ENCODE data around the gene LRRFIP1. TPM values are rescaled to one million over a fixed set of nuclear protein-coding genes. Genes with fewer than 3 reads are reported as not detected.

The LRRFIP1 gene
- total and polyA plus RNA-seq, 2 of the 13 experiments (the other 11 are each of a cell fraction or from before 2014, with no cell fraction given), result 15.9 to 40.5 TPM

DNA sequence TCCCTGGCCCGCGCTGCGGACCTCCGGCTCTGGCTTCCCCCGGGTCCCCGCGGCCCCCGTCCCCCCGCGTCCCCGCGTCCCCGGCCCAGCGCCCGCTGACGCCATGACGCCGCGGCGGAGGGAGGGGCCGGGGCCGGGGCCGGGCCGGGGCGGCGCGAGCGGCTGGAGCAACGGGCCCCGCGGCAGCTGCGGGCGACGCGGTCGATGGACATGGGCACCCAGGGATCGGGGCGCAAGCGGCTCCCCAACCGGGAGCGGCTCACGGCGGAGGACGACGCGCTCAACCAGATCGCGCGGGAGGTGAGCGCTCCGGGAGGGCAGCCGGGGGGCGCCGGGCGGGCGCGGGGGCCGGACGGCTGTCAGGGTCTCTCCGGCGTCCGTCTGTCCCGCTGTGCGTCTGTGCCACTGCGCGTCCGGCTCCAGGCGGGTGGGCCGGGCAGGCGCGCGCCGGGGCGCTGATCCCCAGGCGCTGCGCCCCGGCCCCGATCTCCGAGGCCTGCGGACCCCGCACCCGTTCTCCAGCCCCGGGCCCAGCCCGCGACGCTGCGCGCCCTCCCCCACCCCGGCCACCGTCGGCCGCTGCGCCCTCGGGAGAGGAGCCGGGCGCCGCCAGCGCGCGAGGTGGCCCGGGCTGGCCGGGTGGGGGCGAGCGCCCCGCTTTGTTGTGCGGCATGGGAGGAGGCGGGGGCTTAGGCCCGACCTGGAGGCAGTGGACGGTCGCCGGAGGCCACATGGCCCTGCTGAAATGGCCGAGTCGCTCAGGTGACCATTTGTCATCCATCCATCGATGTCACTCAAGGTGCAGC lies at the start of gene LRRFIP1 (continued):
- TF ChIP-seq, protein P1, sequence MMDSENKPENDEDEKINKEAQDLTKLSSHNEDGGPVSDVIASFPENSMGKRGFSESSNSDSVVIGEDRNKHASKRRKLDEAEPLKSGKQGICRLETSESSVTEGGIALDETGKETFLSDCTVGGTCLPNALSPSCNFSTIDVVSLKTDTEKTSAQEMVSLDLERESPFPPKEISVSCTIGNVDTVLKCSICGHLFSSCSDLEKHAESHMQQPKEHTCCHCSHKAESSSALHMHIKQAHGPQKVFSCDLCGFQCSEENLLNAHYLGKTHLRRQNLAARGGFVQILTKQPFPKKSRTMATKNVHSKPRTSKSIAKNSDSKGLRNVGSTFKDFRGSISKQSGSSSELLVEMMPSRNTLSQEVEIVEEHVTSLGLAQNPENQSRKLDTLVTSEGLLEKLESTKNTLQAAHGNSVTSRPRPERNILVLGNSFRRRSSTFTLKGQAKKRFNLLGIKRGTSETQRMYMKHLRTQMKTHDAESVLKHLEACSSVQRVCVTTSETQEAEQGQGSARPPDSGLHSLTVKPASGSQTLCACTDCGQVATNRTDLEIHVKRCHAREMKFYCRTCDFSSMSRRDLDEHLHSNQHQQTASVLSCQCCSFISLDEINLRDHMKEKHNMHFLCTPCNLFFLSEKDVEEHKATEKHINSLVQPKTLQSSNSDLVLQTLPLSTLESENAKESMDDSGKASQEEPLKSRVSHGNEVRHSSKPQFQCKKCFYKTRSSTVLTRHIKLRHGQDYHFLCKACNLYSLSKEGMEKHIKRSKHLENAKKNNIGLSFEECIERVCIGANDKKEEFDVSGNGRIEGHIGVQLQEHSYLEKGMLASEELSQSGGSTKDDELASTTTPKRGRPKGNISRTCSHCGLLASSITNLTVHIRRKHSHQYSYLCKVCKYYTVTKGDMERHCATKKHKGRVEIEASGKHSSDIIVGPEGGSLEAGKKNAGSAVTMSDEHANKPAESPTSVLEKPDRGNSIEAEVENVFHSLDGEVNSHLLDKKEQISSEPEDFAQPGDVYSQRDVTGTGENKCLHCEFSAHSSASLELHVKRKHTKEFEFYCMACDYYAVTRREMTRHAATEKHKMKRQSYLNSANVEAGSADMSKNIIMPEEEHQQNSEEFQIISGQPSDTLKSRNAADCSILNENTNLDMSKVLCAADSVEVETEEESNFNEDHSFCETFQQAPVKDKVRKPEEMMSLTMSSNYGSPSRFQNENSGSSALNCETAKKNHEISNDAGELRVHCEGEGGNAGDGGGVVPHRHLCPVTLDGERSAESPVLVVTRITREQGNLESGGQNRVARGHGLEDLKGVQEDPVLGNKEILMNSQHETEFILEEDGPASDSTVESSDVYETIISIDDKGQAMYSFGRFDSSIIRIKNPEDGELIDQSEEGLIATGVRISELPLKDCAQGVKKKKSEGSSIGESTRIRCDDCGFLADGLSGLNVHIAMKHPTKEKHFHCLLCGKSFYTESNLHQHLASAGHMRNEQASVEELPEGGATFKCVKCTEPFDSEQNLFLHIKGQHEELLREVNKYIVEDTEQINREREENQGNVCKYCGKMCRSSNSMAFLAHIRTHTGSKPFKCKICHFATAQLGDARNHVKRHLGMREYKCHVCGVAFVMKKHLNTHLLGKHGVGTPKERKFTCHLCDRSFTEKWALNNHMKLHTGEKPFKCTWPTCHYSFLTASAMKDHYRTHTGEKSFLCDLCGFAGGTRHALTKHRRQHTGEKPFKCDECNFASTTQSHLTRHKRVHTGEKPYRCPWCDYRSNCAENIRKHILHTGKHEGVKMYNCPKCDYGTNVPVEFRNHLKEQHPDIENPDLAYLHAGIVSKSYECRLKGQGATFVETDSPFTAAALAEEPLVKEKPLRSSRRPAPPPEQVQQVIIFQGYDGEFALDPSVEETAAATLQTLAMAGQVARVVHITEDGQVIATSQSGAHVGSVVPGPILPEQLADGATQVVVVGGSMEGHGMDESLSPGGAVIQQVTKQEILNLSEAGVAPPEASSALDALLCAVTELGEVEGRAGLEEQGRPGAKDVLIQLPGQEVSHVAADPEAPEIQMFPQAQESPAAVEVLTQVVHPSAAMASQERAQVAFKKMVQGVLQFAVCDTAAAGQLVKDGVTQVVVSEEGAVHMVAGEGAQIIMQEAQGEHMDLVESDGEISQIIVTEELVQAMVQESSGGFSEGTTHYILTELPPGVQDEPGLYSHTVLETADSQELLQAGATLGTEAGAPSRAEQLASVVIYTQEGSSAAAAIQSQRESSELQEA (CRISPR knock-in tag; IDR thresholded peaks at IDR 0.05; ENCODE audit: not compliant biosample characterization), result no peak
- no peak for TF ChIP-seq FOSL2 (CRISPR knock-in tag; IDR thresholded peaks at IDR 0.05)
- peak; percentile 13; the same call in 1 of the 2 replicates for TF ChIP-seq RAD21 (CRISPR knock-in tag; IDR thresholded peaks at IDR 0.05)
- 0 out of 2 replicates have a peak, but pooled peaks have one; percentile 37 for TF ChIP-seq RNF2 (conservative IDR thresholded peaks at IDR 0.05; ENCODE audit: low read depth)
- TF ChIP-seq, protein P2, sequence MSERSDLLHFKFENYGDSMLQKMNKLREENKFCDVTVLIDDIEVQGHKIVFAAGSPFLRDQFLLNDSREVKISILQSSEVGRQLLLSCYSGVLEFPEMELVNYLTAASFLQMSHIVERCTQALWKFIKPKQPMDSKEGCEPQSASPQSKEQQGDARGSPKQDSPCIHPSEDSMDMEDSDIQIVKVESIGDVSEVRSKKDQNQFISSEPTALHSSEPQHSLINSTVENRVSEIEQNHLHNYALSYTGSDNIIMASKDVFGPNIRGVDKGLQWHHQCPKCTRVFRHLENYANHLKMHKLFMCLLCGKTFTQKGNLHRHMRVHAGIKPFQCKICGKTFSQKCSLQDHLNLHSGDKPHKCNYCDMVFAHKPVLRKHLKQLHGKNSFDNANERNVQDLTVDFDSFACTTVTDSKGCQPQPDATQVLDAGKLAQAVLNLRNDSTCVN (CRISPR knock-in tag; IDR thresholded peaks at IDR 0.05; ENCODE audit: borderline replicate concordance), result no peak
- no peak for TF ChIP-seq ZNF607 (CRISPR knock-in tag; IDR thresholded peaks at IDR 0.05; ENCODE audit: borderline replicate concordance)
- no peak for TF ChIP-seq KAT2B (IDR thresholded peaks at IDR 0.05; ENCODE audit: borderline replicate concordance, low read depth, low read length)
- no peak for TF ChIP-seq ZNF766 (CRISPR knock-in tag; IDR thresholded peaks at IDR 0.05; ENCODE audit: borderline replicate concordance)
- TF ChIP-seq YY1 (IDR thresholded peaks at IDR 0.05; ENCODE audit: insufficient read depth, insufficient replicate concordance, low read depth, low read length), result peak; percentile 11
- TF ChIP-seq, protein P3, sequence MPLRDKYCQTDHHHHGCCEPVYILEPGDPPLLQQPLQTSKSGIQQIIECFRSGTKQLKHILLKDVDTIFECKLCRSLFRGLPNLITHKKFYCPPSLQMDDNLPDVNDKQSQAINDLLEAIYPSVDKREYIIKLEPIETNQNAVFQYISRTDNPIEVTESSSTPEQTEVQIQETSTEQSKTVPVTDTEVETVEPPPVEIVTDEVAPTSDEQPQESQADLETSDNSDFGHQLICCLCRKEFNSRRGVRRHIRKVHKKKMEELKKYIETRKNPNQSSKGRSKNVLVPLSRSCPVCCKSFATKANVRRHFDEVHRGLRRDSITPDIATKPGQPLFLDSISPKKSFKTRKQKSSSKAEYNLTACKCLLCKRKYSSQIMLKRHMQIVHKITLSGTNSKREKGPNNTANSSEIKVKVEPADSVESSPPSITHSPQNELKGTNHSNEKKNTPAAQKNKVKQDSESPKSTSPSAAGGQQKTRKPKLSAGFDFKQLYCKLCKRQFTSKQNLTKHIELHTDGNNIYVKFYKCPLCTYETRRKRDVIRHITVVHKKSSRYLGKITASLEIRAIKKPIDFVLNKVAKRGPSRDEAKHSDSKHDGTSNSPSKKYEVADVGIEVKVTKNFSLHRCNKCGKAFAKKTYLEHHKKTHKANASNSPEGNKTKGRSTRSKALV (CRISPR knock-in tag; IDR thresholded peaks at IDR 0.05), result peak; percentile 88
- no peak for TF ChIP-seq ZNF772 (CRISPR knock-in tag; IDR thresholded peaks at IDR 0.05)

Data from HepG2 (cell line).